Peyer's patch (tissue), 4 donors: Measurements from ENCODE around the gene ZG16B. TPM values are rescaled to one million over a fixed set of nuclear protein-coding genes. Genes with fewer than 3 reads are reported as not detected.
A peak's percentile ranks its signal among the peaks of the same experiment; 100 is the strongest.

Source experiments
- DNase-seq, 3 donors: peaks; one replicate each; pipeline ENCODE4 v3.0.0-alpha.2; 2017 to 2019
- H3K27ac ChIP-seq, 4 donors: fragments of 200-600 bp; sonication (generic); one replicate each; pipeline ENCODE4 v1.5.1; 2016 to 2019
- H3K27me3 ChIP-seq, 2 donors: fragments of 200-600 bp; sonication (generic); one replicate each; pipeline ENCODE4 v1.5.1; 2019
- H3K36me3 ChIP-seq, 3 donors: fragments of 200-600 bp; sonication (generic); one replicate each; pipeline ENCODE4 v1.5.1; 2016 to 2019
- H3K4me1 ChIP-seq, 4 donors: fragments of 200-600 bp; sonication (generic); one replicate each; pipeline ENCODE4 v1.5.1; 2016 to 2019
- H3K4me3 ChIP-seq, 4 donors: fragments of 200-600 bp; sonication (generic); 1 replicate in 3 of 4; 2 replicates in 1 of 4; pipeline ENCODE4 v1.5.1; 2016 to 2019; ENCODE audit warnings: mild to moderate bottlenecking in 1 of 4
- H3K9me3 ChIP-seq, 4 donors: fragments of 200-600 bp; sonication (generic); one replicate each; pipeline ENCODE4 v1.5.1; 2016 to 2019; ENCODE audit warnings: mild to moderate bottlenecking in 1 of 4
- CTCF ChIP-seq, 6 experiments: fragments of 450-650 bp in 4 of 6; fragments of 200-600 bp in 2 of 6; sonication (generic) in 1 of 6; IDR thresholded peaks; one replicate each; pipeline ENCODE4 v1.5.1; 2017 to 2019; ENCODE audit warnings: antibody characterized with exemption in 6 of 6, mild to moderate bottlenecking in 3 of 6, moderate library complexity in 1 of 6
- POLR2A ChIP-seq, 2 donors: fragments of 450-650 bp; IDR thresholded peaks; one replicate each; pipeline ENCODE4 v1.5.1; 2017; ENCODE audit warnings: antibody characterized with exemption in 2 of 2, mild to moderate bottlenecking in 2 of 2, moderate library complexity in 2 of 2
- total RNA-seq, 4 donors: library from RNA; depleted of rRNA; stranded (reverse); fragments of >200 nt; gene quantifications; one replicate each; pipeline ENCODE4 v1.1.0, GENCODE V29; 2016

Gene ZG16B
- total RNA-seq, 4 donors from 2014 or later, result 2.5 to 13.0 (median 5.5) TPM

- Histone ChIP-seq H3K4me1 (peaks cover 0 to 6% (median 0%) of the 10 kb centered on the region in 4 donors), H3K9me3 (no peaks in the 10 kb centered on the region), H3K4me3 (no peak overlapping the region), H3K36me3 (no peaks in the 10 kb centered on the region), H3K27ac (no peak overlapping the region), H3K27me3 (no peaks in the 10 kb centered on the region)
- peak in 2 of 3 donors; percentile 29 to 30 for DNase-seq
- TF ChIP-seq POLR2A (IDR thresholded peaks at IDR 0.05) (no peak), CTCF (IDR thresholded peaks at IDR 0.05) (no peak)
Measured at GRCh38 chr16:2852731-2853507, 22.8 kb downstream of the ZG16B start.

GRCh38 chr16:2853531-2854073, 23.5 kb downstream of the ZG16B start:
- Histone ChIP-seq H3K27me3 (no peaks in the 10 kb centered on the region), H3K4me3 (no peak overlapping the region), H3K36me3 (no peaks in the 10 kb centered on the region), H3K9me3 (no peaks in the 10 kb centered on the region), H3K4me1 (peaks cover 0 to 13% (median 0%) of the 10 kb centered on the region in 4 donors), H3K27ac (no peak overlapping the region)
- no peak for DNase-seq
- no peak for TF ChIP-seq POLR2A (IDR thresholded peaks at IDR 0.05)
- TF ChIP-seq CTCF (IDR thresholded peaks at IDR 0.05), result no peak

- no peak for DNase-seq
- H3K36me3 ChIP-seq, result no peaks in the 10 kb centered on the region
- peaks cover 0 to 13% (median 0%) of the 10 kb centered on the region in 4 donors for H3K4me1 ChIP-seq
- H3K4me3 ChIP-seq, result no peak overlapping the region
- H3K27ac ChIP-seq, result no peak overlapping the region
- TF ChIP-seq POLR2A (IDR thresholded peaks at IDR 0.05) (no peak), CTCF (IDR thresholded peaks at IDR 0.05) (peak in 4 of 6 experiments; percentile 23 to 52 (median 43))
- no peaks in the 10 kb centered on the region for H3K27me3 ChIP-seq
- H3K9me3 ChIP-seq, result no peaks in the 10 kb centered on the region
Measured at GRCh38 chr16:2854700-2855309, 24.7 kb downstream of the ZG16B start.

GRCh38 chr16:2855536-2855935, 25.4 kb downstream of the ZG16B start:
- Histone ChIP-seq H3K27me3 (no peaks in the 10 kb centered on the region), H3K9me3 (no peaks in the 10 kb centered on the region), H3K36me3 (no peaks in the 10 kb centered on the region), H3K4me3 (no peak overlapping the region), H3K4me1 (peaks cover 0 to 13% (median 0%) of the 10 kb centered on the region in 4 donors), H3K27ac (no peak overlapping the region)
- no peak for DNase-seq
- TF ChIP-seq POLR2A (IDR thresholded peaks at IDR 0.05) (no peak), CTCF (IDR thresholded peaks at IDR 0.05) (no peak)

GRCh38 chr16:2856061-2856670, 26.1 kb downstream of the ZG16B start:
- DNase-seq, result no peak
- Histone ChIP-seq H3K4me3 (no peak overlapping the region), H3K9me3 (no peaks in the 10 kb centered on the region), H3K27me3 (no peaks in the 10 kb centered on the region), H3K27ac (no peak overlapping the region), H3K4me1 (peaks cover 0 to 13% (median 0%) of the 10 kb centered on the region in 4 donors), H3K36me3 (no peaks in the 10 kb centered on the region)
- TF ChIP-seq CTCF (IDR thresholded peaks at IDR 0.05), result no peak
- TF ChIP-seq POLR2A (IDR thresholded peaks at IDR 0.05), result no peak
